AG04449 (cell line): Measurements from ENCODE around the gene KIF6.

ENCODE experiments used
- CTCF ChIA-PET: fragments of 350-600 bp; formaldehyde crosslinking; extraction: SDS; loops from one replicate; lab custom pipeline; 2021; ENCODE audit warnings: antibody characterized with exemption; lab: Yijun Ruan, JAX
- POLR2A ChIA-PET: fragments of 400-600, 350-600 bp; formaldehyde crosslinking; extraction: SDS; loops from one replicate; lab custom pipeline; 2020; ENCODE audit warnings: antibody characterized with exemption, inconsistent platforms; lab: Yijun Ruan, JAX
- DNase-seq: peaks from one replicate; pipeline ENCODE4 v3.0.0-alpha.2; 2010; ENCODE audit warnings: low read depth, low spot score
- H3K4me3 ChIP-seq: 2 replicates; pipeline ENCODE4 v1.5.1; 2011; ENCODE audit warnings: low read depth, mild to moderate bottlenecking, control low read depth, low read length
- CTCF ChIP-seq: IDR thresholded peaks from one replicate; pipeline ENCODE4 v1.5.1; 2011; ENCODE audit warnings: mild to moderate bottlenecking, moderate library complexity, low read length, control low read depth, inconsistent platforms; ENCODE audit not compliant: insufficient read depth; ENCODE audit errors: missing control alignments

KIF6 gene

GRCh38 chr6:39724787-39725631 lies at the start of gene KIF6:
Gene KIF6, minus strand, starts transcription at chr6:39725408. Its CDS starts 98 bp downstream, at chr6:39725310.
- CTCF ChIA-PET = no interaction called here
- POLR2A ChIA-PET = no interaction called here
- H3K4me3 ChIP-seq = peak within 1 kb of the TSS; percentile 82
- TF ChIP-seq CTCF = no peak
- peak; percentile 12 for DNase-seq

- ChIA-PET CTCF (no interaction called here), POLR2A (no interaction called here)
- TF ChIP-seq CTCF = no peak
- no peak overlapping the region for H3K4me3 ChIP-seq
- DNase-seq = no peak
These were observed 48.6 kb upstream of the KIF6 start for GRCh38 chr6:39773782-39774181.

GRCh38 chr6:39772559-39773273 lies 47.5 kb upstream of the KIF6 start:
- peak; percentile 38 for DNase-seq
- CTCF ChIA-PET = interaction anchor here (1.2 kb wide), 1 partner anchor 14 kb away, joined by 3 read pairs; no protein-coding TSS in a partner anchor
- POLR2A ChIA-PET = no interaction called here
- H3K4me3 ChIP-seq = no peak overlapping the region
- no peak for TF ChIP-seq CTCF

GRCh38 chr6:39770446-39770845 lies 45.2 kb upstream of the KIF6 start:
- ChIA-PET CTCF (no interaction called here), POLR2A (no interaction called here)
- no peak for DNase-seq
- no peak for TF ChIP-seq CTCF
- H3K4me3 ChIP-seq = no peak overlapping the region

GRCh38 chr6:39769012-39769411 lies 43.8 kb upstream of the KIF6 start:
- CTCF ChIA-PET = no interaction called here
- TF ChIP-seq CTCF = no peak
- H3K4me3 ChIP-seq = no peak overlapping the region
- no peak for DNase-seq
- POLR2A ChIA-PET = no interaction called here

- no peak for DNase-seq
- CTCF ChIA-PET = no interaction called here
- POLR2A ChIA-PET = no interaction called here
- no peak overlapping the region for H3K4me3 ChIP-seq
- no peak for TF ChIP-seq CTCF
These were observed 40.4 kb upstream of the KIF6 start for GRCh38 chr6:39765508-39766065.
